ENCODE results near the gene MED13L. TPM values are rescaled to one million over a fixed set of nuclear protein-coding genes. Genes with fewer than 3 reads are reported as not detected.

MED13L gene
- total RNA-seq, 3 donors from 2014 or later: 248 to 387 (median 279) TPM

DNA sequence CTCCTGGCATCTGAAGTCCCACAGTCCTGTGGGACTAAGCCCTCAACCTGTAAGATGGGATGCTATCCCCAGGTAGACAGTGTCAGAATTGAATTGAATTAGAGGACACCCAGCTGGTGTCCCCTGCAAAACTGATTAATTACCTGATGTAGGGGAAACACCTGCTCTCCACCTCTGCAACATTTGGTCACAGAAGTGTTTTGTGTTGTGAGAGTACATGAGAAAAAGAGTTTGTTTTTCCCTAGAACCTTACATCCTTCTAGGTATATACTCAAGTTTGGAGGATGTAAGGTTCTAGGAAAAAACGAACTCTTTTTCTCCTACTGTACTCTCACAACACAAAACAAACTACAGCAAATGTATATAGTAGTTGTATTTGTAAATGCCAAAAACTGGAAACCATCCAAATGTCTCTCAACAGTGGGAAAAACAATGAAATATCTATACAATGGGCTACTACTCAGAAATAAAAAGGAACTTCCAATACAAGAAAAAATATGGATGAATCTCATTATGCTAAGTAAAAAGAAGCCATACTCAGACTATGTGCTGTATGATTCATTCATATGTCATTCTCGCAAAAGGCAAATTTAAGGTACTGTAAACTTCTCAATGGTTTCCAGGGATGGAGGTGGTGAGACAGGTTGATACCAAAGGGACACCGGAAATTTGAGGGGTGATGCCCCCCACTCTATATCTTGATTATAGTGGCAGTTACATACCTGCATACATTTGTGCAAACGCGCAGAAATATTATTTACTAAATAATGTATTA lies 160.7 kb downstream of the MED13L start:
- Histone ChIP-seq H3K27ac (no peak overlapping the region), H3K4me3 (no peak overlapping the region), H3K27me3 (no peaks in the 10 kb centered on the region), H3K4me1 (peaks cover 0 to 3% of the 10 kb centered on the region in 2 donors), H3K9me3 (no peaks in the 10 kb centered on the region), H3K36me3 (no peaks in the 10 kb centered on the region)
- TF ChIP-seq POLR2A (IDR thresholded peaks at IDR 0.05): no peak
- TF ChIP-seq POLR2AphosphoS5 (IDR thresholded peaks at IDR 0.05): no peak
- TF ChIP-seq, protein P1, sequence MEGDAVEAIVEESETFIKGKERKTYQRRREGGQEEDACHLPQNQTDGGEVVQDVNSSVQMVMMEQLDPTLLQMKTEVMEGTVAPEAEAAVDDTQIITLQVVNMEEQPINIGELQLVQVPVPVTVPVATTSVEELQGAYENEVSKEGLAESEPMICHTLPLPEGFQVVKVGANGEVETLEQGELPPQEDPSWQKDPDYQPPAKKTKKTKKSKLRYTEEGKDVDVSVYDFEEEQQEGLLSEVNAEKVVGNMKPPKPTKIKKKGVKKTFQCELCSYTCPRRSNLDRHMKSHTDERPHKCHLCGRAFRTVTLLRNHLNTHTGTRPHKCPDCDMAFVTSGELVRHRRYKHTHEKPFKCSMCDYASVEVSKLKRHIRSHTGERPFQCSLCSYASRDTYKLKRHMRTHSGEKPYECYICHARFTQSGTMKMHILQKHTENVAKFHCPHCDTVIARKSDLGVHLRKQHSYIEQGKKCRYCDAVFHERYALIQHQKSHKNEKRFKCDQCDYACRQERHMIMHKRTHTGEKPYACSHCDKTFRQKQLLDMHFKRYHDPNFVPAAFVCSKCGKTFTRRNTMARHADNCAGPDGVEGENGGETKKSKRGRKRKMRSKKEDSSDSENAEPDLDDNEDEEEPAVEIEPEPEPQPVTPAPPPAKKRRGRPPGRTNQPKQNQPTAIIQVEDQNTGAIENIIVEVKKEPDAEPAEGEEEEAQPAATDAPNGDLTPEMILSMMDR (IDR thresholded peaks at IDR 0.05): no peak
- intact Hi-C loops (cut with DNase I; ENCODE audit: low total_unique reads): loop anchor here (10.0 kb wide), 1 partner anchor 1558 kb away; no protein-coding TSS in a partner anchor
- no peak for DNase-seq (ENCODE audit: low spot score in 2 of 2)

DNA sequence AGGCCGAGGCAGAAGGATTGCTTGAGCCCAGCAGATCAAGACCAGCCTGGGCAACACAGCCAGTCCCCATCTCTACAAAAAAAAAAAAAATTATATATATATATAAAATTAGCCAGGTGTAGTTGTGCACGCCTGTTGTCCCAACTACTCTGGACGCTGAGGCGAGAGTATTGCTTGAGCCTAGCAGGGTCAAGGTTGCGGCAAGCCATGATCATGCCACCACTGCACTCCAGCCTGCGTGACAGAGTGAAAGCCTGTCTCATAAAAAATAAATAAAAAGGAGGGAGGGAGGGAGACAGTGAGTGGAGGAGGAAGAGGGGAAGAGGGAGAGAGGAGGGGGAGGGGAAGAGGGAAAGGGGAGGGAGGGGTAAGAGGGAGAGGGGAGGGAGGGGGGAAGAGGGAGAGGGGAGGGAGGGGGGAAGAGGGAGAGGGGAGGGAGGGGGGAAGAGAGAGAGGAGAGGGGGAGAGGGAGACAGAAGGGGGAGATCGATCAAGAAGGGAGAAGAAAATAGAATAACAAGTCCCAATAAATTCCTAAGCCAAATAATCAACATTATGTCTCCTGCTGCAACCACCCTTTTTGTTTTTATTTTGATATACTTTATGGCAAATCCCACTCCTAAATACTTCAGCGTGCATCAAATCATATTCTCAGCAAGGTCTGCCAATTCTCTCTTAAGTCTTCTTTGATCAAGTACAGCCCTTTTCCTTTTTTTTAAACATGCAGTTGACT lies 163.9 kb downstream of the MED13L start:
- intact Hi-C loops (cut with DNase I; ENCODE audit: low total_unique reads): loop anchor here (10.0 kb wide), 1 partner anchor 1561 kb away; no protein-coding TSS in a partner anchor
- TF ChIP-seq POLR2AphosphoS5 (IDR thresholded peaks at IDR 0.05): no peak
- TF ChIP-seq POLR2A (IDR thresholded peaks at IDR 0.05): no peak
- TF ChIP-seq, protein P1 (IDR thresholded peaks at IDR 0.05): no peak
- Histone ChIP-seq H3K9me3 (no peaks in the 10 kb centered on the region), H3K4me1 (no peaks in the 10 kb centered on the region), H3K4me3 (no peak overlapping the region), H3K36me3 (no peaks in the 10 kb centered on the region), H3K27me3 (no peaks in the 10 kb centered on the region), H3K27ac (no peak overlapping the region)
- DNase-seq (ENCODE audit: low spot score in 2 of 2): no peak

- Histone ChIP-seq H3K4me3 (no peak overlapping the region), H3K27ac (no peak overlapping the region), H3K9me3 (no peaks in the 10 kb centered on the region), H3K4me1 (no peaks in the 10 kb centered on the region), H3K27me3 (no peaks in the 10 kb centered on the region), H3K36me3 (no peaks in the 10 kb centered on the region)
- intact Hi-C loops (cut with DNase I; ENCODE audit: low total_unique reads): no loop called here
- TF ChIP-seq POLR2A (IDR thresholded peaks at IDR 0.05) (no peak), POLR2AphosphoS5 (IDR thresholded peaks at IDR 0.05) (no peak)
- TF ChIP-seq, protein P1 (IDR thresholded peaks at IDR 0.05): no peak
- no peak for DNase-seq (ENCODE audit: low spot score in 2 of 2)
Measured at GRCh38 chr12:116106870-116107269, 170.6 kb downstream of the MED13L start.

- H3K27me3 ChIP-seq: no peaks in the 10 kb centered on the region
- H3K9me3 ChIP-seq: no peaks in the 10 kb centered on the region
- intact Hi-C loops (cut with DNase I; ENCODE audit: low total_unique reads): no loop called here
- TF ChIP-seq, protein P1 (IDR thresholded peaks at IDR 0.05): no peak
- TF ChIP-seq POLR2AphosphoS5 (IDR thresholded peaks at IDR 0.05): no peak
- TF ChIP-seq POLR2A (IDR thresholded peaks at IDR 0.05): no peak
- no peaks in the 10 kb centered on the region for H3K36me3 ChIP-seq
- H3K4me3 ChIP-seq: no peak overlapping the region
- no peak for DNase-seq (ENCODE audit: low spot score in 2 of 2)
- H3K4me1 ChIP-seq: no peaks in the 10 kb centered on the region
- H3K27ac ChIP-seq: no peak overlapping the region
Measured at GRCh38 chr12:116104167-116104767, 173.2 kb downstream of the MED13L start.

Data from breast epithelium (tissue), 4 donors.